GM19351 (cell line): ENCODE results near the gene CXorf49B.

Source experiments
- ATAC-seq: cut with Tn5 transposase; IDR thresholded peaks from one replicate; pipeline ENCODE4 v1.9.1; 2021; ENCODE audit warnings: mild to moderate bottlenecking, moderate library complexity; ENCODE audit not compliant: unreplicated experiment

The CXorf49B gene

DNA sequence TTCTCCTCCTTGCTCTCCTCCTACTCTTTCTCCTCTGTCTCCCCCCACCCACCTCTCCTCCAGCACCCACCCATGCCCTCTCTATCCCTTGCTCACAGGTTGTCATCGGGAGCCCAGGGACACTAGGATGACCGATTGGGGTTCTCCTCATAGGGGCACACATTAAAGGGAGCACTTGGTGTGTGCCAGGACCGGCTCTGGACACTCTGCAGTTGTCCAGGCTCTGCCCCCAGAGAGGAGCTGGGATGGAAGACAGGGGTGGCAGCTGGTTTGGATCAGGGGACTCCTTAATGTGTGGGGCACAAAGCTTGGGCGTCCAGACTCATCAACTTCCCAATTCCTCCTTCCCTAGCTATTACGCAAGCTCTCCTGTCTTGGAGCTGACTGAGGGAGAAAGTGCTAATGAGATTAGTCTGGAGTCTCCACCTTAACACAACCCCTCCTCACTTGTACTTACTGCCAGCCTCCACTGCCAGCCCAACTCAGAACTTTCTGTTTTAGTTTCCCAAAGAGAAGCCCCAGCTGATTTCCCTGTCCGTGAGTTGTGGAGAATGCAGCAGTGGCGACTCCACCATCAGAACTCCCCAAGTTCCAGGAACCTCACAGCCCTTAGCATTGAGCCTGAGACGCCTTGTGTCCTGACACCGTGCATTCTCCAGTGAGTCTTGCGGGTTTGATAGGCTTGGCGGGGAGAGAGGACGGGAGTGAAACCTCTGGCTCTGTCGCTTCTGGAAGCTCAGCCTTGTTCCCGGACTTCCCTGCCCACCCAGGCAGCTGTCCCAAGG is 52.2 kb downstream of the CXorf49B start:
- ATAC-seq, result no peak

DNA sequence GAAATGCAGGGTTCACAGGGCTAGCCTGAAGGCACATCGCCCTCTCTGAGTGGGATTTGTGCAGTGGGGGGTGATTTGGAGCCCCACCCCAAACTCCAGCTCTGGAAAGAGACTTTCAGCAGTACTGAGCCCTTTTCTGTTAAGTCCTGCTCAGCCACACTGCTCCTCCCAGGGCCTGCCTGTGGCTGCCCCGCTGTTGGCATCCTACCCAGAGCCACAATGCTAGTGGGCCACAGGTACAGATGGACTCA is 52.7 kb downstream of the CXorf49B start:
- no peak for ATAC-seq
